Measurements from ENCODE around the gene NHLRC4. TPM values are rescaled to one million over a fixed set of nuclear protein-coding genes. Genes with fewer than 3 reads are reported as not detected.

The NHLRC4 gene
- total and polyA plus RNA-seq, 2 donors (not counting 1 experiment from before 2014, with no cell fraction given): 2.2 to 4.2 TPM

- no peaks in the 10 kb centered on the region for H3K9me3 Mint-ChIP-seq (ENCODE audit: insufficient read depth)
- TF ChIP-seq EZH2 (IDR thresholded peaks at IDR 0.05; ENCODE audit: borderline replicate concordance, insufficient read depth, low read depth, low read length, poor library complexity, severe bottlenecking): no peak
- no peaks in the 10 kb centered on the region for H3K9me3 ChIP-seq (ENCODE audit: control extremely low read depth in 1 of 3, control insufficient read depth in 2 of 3, insufficient read depth in 1 of 3, low read length in 2 of 3)
- ATAC-seq (ENCODE audit: low read depth) (no peak), DNase-seq (no peak)
- peaks cover 72% of the 10 kb centered on the region for H4K20me1 ChIP-seq (ENCODE audit: control insufficient read depth, insufficient read depth, low read length, poor library complexity, severe bottlenecking)
- H3K4me3 ChIP-seq (ENCODE audit: control extremely low read depth in 1 of 5, extremely low read depth in 1 of 5, insufficient read depth in 1 of 5, low read depth in 2 of 5, low read length in 4 of 5): peak overlapping the region in 4 of 5 experiments; percentile 55 to 74 (median 64)
- H3K27me3 Mint-ChIP-seq: no peaks in the 10 kb centered on the region
- H3K4me1 ChIP-seq (ENCODE audit: control insufficient read depth in 2 of 2, insufficient read depth in 2 of 2, low read length in 2 of 2): peaks cover 25 to 44% of the 10 kb centered on the region in 2 donors
- H3K27me3 ChIP-seq (replicated peaks in 1 of 4; ENCODE audit: control extremely low read depth in 1 of 4, control insufficient read depth in 3 of 4, insufficient read depth in 4 of 4, low read length in 3 of 4): no peaks in the 10 kb centered on the region
- H2AFZ ChIP-seq (ENCODE audit: insufficient read depth, low read depth, low read length, poor library complexity, severe bottlenecking): peak overlapping the region; percentile 68
- peaks cover 69% of the 10 kb centered on the region for H3K79me2 ChIP-seq (ENCODE audit: control insufficient read depth, insufficient read depth, low read length)
- H3K36me3 ChIP-seq (replicated peaks in 1 of 2; ENCODE audit: control extremely low read depth in 1 of 2, control insufficient read depth in 1 of 2, extremely low read depth in 1 of 2, insufficient read depth in 2 of 2, low read length in 1 of 2): no peaks in the 10 kb centered on the region
- peak overlapping the region in 1 of 2 donors; percentile 33 for H3K27ac ChIP-seq (ENCODE audit: low read length in 2 of 2)
- H3K4me2 ChIP-seq (replicated peaks; ENCODE audit: low read depth, low read length, poor library complexity, severe bottlenecking): peak overlapping the region; percentile 93
- CTCF ChIA-PET: no interaction called here
- intact Hi-C loops (cut with micrococcal nuclease): loop anchor here (5.0 kb wide), 1 partner anchor 147 kb away; the partner anchor contains the start of gene PGAP6
- POLR2A ChIA-PET: no interaction called here
- peak overlapping the region; percentile 83 for H3K27ac Mint-ChIP-seq
- H3K9ac ChIP-seq (ENCODE audit: low read length): peak overlapping the region; percentile 65
- WGBS (ENCODE audit: insufficient coverage): 59% methylated on average over 11 of the region's 12 CpGs
- H3K4me3 Mint-ChIP-seq: peak overlapping the region; percentile 83
- H3K4me1 Mint-ChIP-seq: peaks cover 33% of the 10 kb centered on the region
Measured at GRCh38 chr16:529012-529575, 37.7 kb upstream of the NHLRC4 start.

GRCh38 chr16:530111-530817, 36.5 kb upstream of the NHLRC4 start:
- ATAC-seq (ENCODE audit: low read depth): no peak
- Histone ChIP-seq H3K4me2 (replicated peaks; ENCODE audit: low read depth, low read length, poor library complexity, severe bottlenecking) (peak overlapping the region; percentile 93), H3K9ac (ENCODE audit: low read length) (no peak overlapping the region), H3K4me3 (ENCODE audit: control extremely low read depth in 1 of 5, extremely low read depth in 1 of 5, insufficient read depth in 1 of 5, low read depth in 2 of 5, low read length in 4 of 5) (no peak overlapping the region), H3K27ac (ENCODE audit: low read length in 2 of 2) (no peak overlapping the region), H4K20me1 (ENCODE audit: control insufficient read depth, insufficient read depth, low read length, poor library complexity, severe bottlenecking) (peaks cover 77% of the 10 kb centered on the region), H3K9me3 (ENCODE audit: control extremely low read depth in 1 of 3, control insufficient read depth in 2 of 3, insufficient read depth in 1 of 3, low read length in 2 of 3) (no peaks in the 10 kb centered on the region), H3K36me3 (replicated peaks in 1 of 2; ENCODE audit: control extremely low read depth in 1 of 2, control insufficient read depth in 1 of 2, extremely low read depth in 1 of 2, insufficient read depth in 2 of 2, low read length in 1 of 2) (no peaks in the 10 kb centered on the region), H3K27me3 (replicated peaks in 1 of 4; ENCODE audit: control extremely low read depth in 1 of 4, control insufficient read depth in 3 of 4, insufficient read depth in 4 of 4, low read length in 3 of 4) (no peaks in the 10 kb centered on the region), H3K4me1 (ENCODE audit: control insufficient read depth in 2 of 2, insufficient read depth in 2 of 2, low read length in 2 of 2) (peaks cover 25 to 38% of the 10 kb centered on the region in 2 donors), H3K79me2 (ENCODE audit: control insufficient read depth, insufficient read depth, low read length) (peaks cover 81% of the 10 kb centered on the region), H2AFZ (ENCODE audit: insufficient read depth, low read depth, low read length, poor library complexity, severe bottlenecking) (no peak overlapping the region)
- TF ChIP-seq EZH2 (IDR thresholded peaks at IDR 0.05; ENCODE audit: borderline replicate concordance, insufficient read depth, low read depth, low read length, poor library complexity, severe bottlenecking) (no peak), CTCF (IDR thresholded peaks at IDR 0.05) (no peak)
- no peaks in the 10 kb centered on the region for H3K27me3 Mint-ChIP-seq
- CTCF ChIA-PET: no interaction called here
- POLR2A ChIA-PET: interaction anchor here (0.5 kb wide), 1 partner anchor 1176 kb away, joined by 3 read pairs; no protein-coding TSS in a partner anchor
- WGBS (ENCODE audit: insufficient coverage): 95% methylated on average over 23 of the region's 23 CpGs
- no peak for DNase-seq
- H3K4me3 Mint-ChIP-seq: peak overlapping the region; percentile 83
- H3K4me1 Mint-ChIP-seq: peaks cover 30% of the 10 kb centered on the region
- H3K27ac Mint-ChIP-seq: no peak overlapping the region
- no peaks in the 10 kb centered on the region for H3K9me3 Mint-ChIP-seq (ENCODE audit: insufficient read depth)
- intact Hi-C loops (cut with micrococcal nuclease): no loop called here
